A673 (cell line): Measurements from ENCODE around the gene ATP2B2. TPM values are rescaled to one million over a fixed set of nuclear protein-coding genes. Genes with fewer than 3 reads are reported as not detected.

Experiments
- BruUV-seq: library from RNA; stranded (reverse); fragments of 400-500 nt; replicated peaks from 2 replicates; lab custom pipeline; 2021; lab: Mats Ljungman, UMichigan
- CTCF ChIA-PET: fragments of 300-600 bp; sonication (Branson Sonifier 250); formaldehyde crosslinking; loops from one replicate; lab custom pipeline; 2022; ENCODE audit warnings: antibody characterized with exemption; lab: Charles Lee
- POLR2A ChIA-PET: fragments of 300-600 bp; sonication (Branson Sonifier 250); formaldehyde crosslinking; loops from one replicate; lab custom pipeline; 2022; ENCODE audit warnings: antibody characterized with exemption; ENCODE audit not compliant: low non-redundant PET; lab: Charles Lee
- DNase-seq: peaks from one replicate; pipeline ENCODE4 v3.0.0-alpha.2; 2015; ENCODE audit warnings: low spot score
- H3K27ac ChIP-seq: fragments of 200-600 bp; sonication (generic); 2 replicates; pipeline ENCODE4 v1.5.1; 2016; ENCODE audit warnings: mixed run types, low read depth, mild to moderate bottlenecking, mixed read lengths, antibody characterized with exemption, low read length; ENCODE audit not compliant: poor library complexity, severe bottlenecking
- H3K27me3 ChIP-seq: fragments of 200-600 bp; sonication (generic); replicated peaks from 2 replicates; pipeline ENCODE4 v1.6.1; 2017; ENCODE audit warnings: mixed run types, low read depth, mild to moderate bottlenecking, mixed read lengths, antibody characterized with exemption, low read length; ENCODE audit not compliant: insufficient read depth, poor library complexity
- H3K36me3 ChIP-seq: fragments of 200-600 bp; sonication (generic); 2 replicates; pipeline ENCODE4 v1.6.1; 2016; ENCODE audit warnings: mixed run types, mild to moderate bottlenecking, mixed read lengths, antibody characterized with exemption, low read length; ENCODE audit not compliant: insufficient read depth, poor library complexity, severe bottlenecking
- H3K4me1 ChIP-seq: fragments of 200-600 bp; sonication (generic); 2 replicates; pipeline ENCODE4 v1.6.1; 2017; ENCODE audit warnings: mixed run types, mild to moderate bottlenecking, mixed read lengths, antibody characterized with exemption, low read length; ENCODE audit not compliant: insufficient read depth, poor library complexity, severe bottlenecking
- H3K4me3 ChIP-seq: fragments of 200-600 bp; sonication (generic); 2 replicates; pipeline ENCODE4 v1.5.1; 2016; ENCODE audit warnings: low read depth, mixed run types, mild to moderate bottlenecking, mixed read lengths, low read length; ENCODE audit not compliant: poor library complexity, severe bottlenecking
- H3K9me3 ChIP-seq: fragments of 200-600 bp; sonication (generic); 2 replicates; pipeline ENCODE4 v1.6.1; 2016; ENCODE audit warnings: mixed run types, low read depth, mild to moderate bottlenecking, mixed read lengths, antibody characterized with exemption, low read length; ENCODE audit not compliant: poor library complexity, severe bottlenecking
- CTCF ChIP-seq: fragments of 300-800, 200-600 bp; sonication (generic); conservative IDR thresholded peaks from 2 replicates; pipeline ENCODE4 v1.5.1; 2017; ENCODE audit warnings: low read depth, mild to moderate bottlenecking, antibody characterized with exemption, low read length, moderate library complexity, mixed read lengths
- EZH2 ChIP-seq: fragments of 200-600 bp; sonication (generic); IDR thresholded peaks from 2 replicates; pipeline ENCODE4 v1.6.1; 2017; ENCODE audit warnings: borderline replicate concordance, low read depth, mild to moderate bottlenecking, mixed read lengths, antibody characterized with exemption, low read length; ENCODE audit not compliant: poor library complexity, severe bottlenecking
- intact Hi-C: fragments of 100-400 bp; cut with micrococcal nuclease; formaldehyde crosslinking; loops from one replicate; pipeline ENCODE4 v1.10.0; 2022; ENCODE audit not compliant: unreplicated experiment
- total RNA-seq: library from RNA; stranded (reverse); gene quantifications from 2 replicates; pipeline ENCODE4 v1.2.3, GENCODE V29; 2021

ATP2B2 gene
- total RNA-seq, 1 experiment from 2014 or later, result 0.17 TPM

DNA sequence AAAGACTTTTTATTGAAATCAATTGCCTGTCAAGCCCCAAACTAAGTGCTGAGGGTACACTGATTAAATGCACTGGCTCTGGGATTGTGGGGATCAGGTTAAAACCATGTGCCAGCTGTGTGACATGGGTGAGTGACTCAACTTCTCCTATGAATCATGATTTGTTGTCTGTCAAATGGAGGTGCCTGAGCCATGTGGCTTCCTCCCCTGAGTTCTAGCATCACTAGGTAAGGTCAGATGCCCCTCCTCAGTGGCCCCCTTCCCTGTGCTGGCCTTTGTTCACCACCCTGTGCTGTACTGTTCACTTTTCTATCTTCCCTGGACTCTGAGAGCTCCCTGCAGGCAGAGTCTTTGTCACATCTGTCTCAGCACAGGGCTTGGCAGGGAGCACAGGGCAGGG, 43.6 kb upstream of the ATP2B2 start:
- ChIA-PET CTCF (no interaction called here), POLR2A (no interaction called here)
- H3K27ac ChIP-seq, result no peak overlapping the region
- H3K9me3 ChIP-seq, result no peaks in the 10 kb centered on the region
- no TSS peak for BruUV-seq
- no peak for DNase-seq
- intact Hi-C loops, result no loop called here
- no peak overlapping the region for H3K4me3 ChIP-seq
- H3K4me1 ChIP-seq, result peaks cover 7% of the 10 kb centered on the region
- H3K36me3 ChIP-seq, result no peaks in the 10 kb centered on the region
- H3K27me3 ChIP-seq, result no peaks in the 10 kb centered on the region
- TF ChIP-seq CTCF (no peak), EZH2 (no peak)

GRCh38 chr3:10547841-10548783, 42.7 kb upstream of the ATP2B2 start:
- no peak overlapping the region for H3K27ac ChIP-seq
- no peaks in the 10 kb centered on the region for H3K36me3 ChIP-seq
- intact Hi-C loops, result no loop called here
- no TSS peak for BruUV-seq
- TF ChIP-seq CTCF (no peak), EZH2 (no peak)
- no peak for DNase-seq
- H3K4me3 ChIP-seq, result no peak overlapping the region
- ChIA-PET CTCF (interaction anchor here (0.5 kb wide), 1 partner anchor 565 kb away, joined by 5 read pairs; no protein-coding TSS in a partner anchor), POLR2A (interaction anchor here (0.6 kb wide), 1 partner anchor 12 kb away, joined by 4 read pairs; no protein-coding TSS in a partner anchor)
- peaks cover 7% of the 10 kb centered on the region for H3K4me1 ChIP-seq
- no peaks in the 10 kb centered on the region for H3K27me3 ChIP-seq
- H3K9me3 ChIP-seq, result no peaks in the 10 kb centered on the region

DNA sequence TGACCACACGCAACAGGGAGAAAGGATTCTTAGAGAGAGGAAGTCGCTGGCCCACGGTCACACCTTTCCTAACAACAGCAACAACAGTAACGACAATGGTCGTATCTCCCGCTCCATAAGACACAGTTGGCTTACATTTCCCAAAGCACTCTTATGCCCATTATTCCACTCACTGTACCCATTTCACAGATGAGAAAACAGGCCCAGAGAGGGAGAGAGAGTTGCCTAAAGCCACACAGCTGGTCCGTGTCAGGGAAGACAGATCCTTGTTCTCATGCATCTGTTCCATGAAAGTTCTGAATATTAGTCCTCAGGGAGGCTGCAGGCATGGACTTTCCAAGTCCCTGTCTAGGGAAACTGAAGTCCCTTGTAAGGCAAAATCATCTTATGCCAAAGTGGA, 42.0 kb upstream of the ATP2B2 start:
- BruUV-seq, result no TSS peak
- Histone ChIP-seq H3K27me3 (no peaks in the 10 kb centered on the region), H3K4me3 (no peak overlapping the region), H3K36me3 (no peaks in the 10 kb centered on the region), H3K4me1 (peaks cover 6% of the 10 kb centered on the region), H3K9me3 (peaks cover 5% of the 10 kb centered on the region), H3K27ac (no peak overlapping the region)
- POLR2A ChIA-PET, result interaction anchor here (0.6 kb wide), 1 partner anchor 13 kb away, joined by 4 read pairs; no protein-coding TSS in a partner anchor
- DNase-seq, result no peak
- CTCF ChIA-PET, result no interaction called here
- no peak for TF ChIP-seq CTCF
- TF ChIP-seq EZH2, result no peak
- intact Hi-C loops, result no loop called here
